ENCODE data around the gene EXOC3L2. TPM values are rescaled to one million over a fixed set of nuclear protein-coding genes. Genes with fewer than 3 reads are reported as not detected.

Gene EXOC3L2
- total RNA-seq, 1 donor from 2014 or later, result not detected

DNA sequence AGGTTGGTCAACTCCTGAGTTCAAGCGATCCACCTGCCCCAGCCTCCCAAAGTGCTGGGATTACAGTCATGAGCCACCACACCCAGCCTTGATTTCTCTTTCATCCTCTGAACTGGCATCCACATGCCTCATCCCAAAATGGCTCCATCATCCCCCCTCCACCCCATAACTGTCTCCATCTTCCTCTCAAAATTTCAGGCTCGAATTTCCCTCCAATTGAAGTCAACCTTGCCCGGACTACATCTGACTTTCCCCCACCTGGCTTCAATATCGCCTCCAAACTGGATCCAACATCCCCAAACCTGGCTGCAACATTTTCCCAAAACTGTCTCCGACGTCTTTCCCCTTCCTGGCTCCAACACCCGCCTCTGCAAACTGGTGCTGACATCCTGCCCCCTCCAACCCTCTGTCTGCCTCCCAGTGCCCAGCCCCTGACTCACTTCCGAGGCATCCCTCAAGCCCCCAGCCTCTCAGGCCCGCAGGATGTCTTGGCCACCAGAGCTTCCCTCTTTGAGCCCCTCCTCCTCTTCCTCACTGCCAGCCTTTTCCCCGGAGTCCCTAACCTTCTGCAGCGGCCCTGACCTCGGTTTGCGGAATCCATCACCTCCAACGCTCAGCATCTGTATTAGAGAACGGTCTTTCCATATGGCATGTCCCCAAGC, 943 bp downstream of the EXOC3L2 start:
- no peaks in the 10 kb centered on the region for H3K36me3 Mint-ChIP-seq (ENCODE audit: insufficient read depth)
- no peaks in the 10 kb centered on the region for H3K9me3 Mint-ChIP-seq (ENCODE audit: low read depth)
- peaks cover 31% of the 10 kb centered on the region for H3K27me3 Mint-ChIP-seq
- no peaks in the 10 kb centered on the region for H3K4me1 Mint-ChIP-seq (ENCODE audit: low read depth)
- TF ChIP-seq, protein P1, sequence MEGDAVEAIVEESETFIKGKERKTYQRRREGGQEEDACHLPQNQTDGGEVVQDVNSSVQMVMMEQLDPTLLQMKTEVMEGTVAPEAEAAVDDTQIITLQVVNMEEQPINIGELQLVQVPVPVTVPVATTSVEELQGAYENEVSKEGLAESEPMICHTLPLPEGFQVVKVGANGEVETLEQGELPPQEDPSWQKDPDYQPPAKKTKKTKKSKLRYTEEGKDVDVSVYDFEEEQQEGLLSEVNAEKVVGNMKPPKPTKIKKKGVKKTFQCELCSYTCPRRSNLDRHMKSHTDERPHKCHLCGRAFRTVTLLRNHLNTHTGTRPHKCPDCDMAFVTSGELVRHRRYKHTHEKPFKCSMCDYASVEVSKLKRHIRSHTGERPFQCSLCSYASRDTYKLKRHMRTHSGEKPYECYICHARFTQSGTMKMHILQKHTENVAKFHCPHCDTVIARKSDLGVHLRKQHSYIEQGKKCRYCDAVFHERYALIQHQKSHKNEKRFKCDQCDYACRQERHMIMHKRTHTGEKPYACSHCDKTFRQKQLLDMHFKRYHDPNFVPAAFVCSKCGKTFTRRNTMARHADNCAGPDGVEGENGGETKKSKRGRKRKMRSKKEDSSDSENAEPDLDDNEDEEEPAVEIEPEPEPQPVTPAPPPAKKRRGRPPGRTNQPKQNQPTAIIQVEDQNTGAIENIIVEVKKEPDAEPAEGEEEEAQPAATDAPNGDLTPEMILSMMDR (IDR thresholded peaks at IDR 0.05; ENCODE audit: unreplicated experiment), result no peak
- H3K4me3 Mint-ChIP-seq (ENCODE audit: low read depth), result no peak overlapping the region
- H3K27ac Mint-ChIP-seq, result no peak overlapping the region
- DNase-seq (ENCODE audit: low spot score, unreplicated experiment), result no peak

DNA sequence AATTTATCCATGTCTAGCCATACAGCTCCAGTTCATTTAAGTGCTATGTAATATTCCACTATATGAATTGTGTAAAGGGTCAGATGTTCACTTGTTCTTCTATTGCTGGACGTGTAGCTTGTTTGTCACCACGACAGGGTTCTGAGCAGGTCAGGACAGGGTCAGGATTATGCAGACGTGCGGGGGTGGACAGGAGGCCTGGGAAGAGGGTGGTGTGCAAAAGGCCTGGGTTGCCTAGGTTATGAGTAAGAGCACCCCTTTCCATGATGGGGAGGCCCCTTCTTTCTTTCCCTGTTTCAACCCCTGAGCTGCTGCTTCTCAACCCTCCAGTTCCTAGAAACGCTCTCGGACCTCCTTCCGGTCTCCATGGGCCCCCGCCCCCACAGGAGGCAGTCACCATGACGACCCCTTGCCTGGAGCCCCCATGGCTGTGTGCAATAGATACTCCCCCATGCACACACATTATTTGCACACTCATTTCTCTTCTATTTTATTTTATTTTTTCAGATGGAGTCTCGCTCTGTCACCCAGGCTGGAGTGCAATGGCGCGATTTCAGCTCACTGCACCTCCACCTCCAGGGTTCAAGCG, 2.0 kb downstream of the EXOC3L2 start:
- DNase-seq (ENCODE audit: low spot score, unreplicated experiment), result no peak
- Mint-ChIP-seq H3K36me3 (ENCODE audit: insufficient read depth) (no peaks in the 10 kb centered on the region), H3K27ac (no peak overlapping the region), H3K4me1 (ENCODE audit: low read depth) (no peaks in the 10 kb centered on the region), H3K4me3 (ENCODE audit: low read depth) (no peak overlapping the region), H3K9me3 (ENCODE audit: low read depth) (no peaks in the 10 kb centered on the region), H3K27me3 (peaks cover 33% of the 10 kb centered on the region)
- TF ChIP-seq, protein P1 (IDR thresholded peaks at IDR 0.05; ENCODE audit: unreplicated experiment), result no peak

DNA sequence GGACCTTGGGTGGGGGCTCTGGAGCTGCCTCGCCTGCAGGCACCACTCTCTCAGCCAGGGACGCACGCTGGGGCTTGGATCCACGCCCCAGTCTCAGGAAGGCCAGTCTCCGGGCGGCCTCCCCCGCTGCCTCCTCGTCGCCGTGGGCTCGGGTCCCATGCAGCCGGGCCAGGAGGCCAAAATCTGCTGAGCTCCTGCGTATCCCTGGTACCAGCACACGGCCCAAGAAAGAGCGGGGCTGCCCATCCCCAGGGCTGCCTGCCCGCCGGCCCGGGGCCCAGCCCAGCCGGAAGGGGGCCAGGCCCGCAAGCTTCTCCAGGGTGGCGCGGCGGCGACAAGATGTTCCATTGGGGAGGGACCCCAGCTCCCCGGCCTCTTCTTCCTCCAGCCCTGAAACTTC, 6.7 kb downstream of the EXOC3L2 start:
- H3K4me1 Mint-ChIP-seq (ENCODE audit: low read depth), result no peaks in the 10 kb centered on the region
- no peak overlapping the region for H3K27ac Mint-ChIP-seq
- no peaks in the 10 kb centered on the region for H3K9me3 Mint-ChIP-seq (ENCODE audit: low read depth)
- no peak for DNase-seq (ENCODE audit: low spot score, unreplicated experiment)
- no peaks in the 10 kb centered on the region for H3K36me3 Mint-ChIP-seq (ENCODE audit: insufficient read depth)
- no peak overlapping the region for H3K4me3 Mint-ChIP-seq (ENCODE audit: low read depth)
- TF ChIP-seq, protein P1 (IDR thresholded peaks at IDR 0.05; ENCODE audit: unreplicated experiment), result no peak
- peaks cover 63% of the 10 kb centered on the region for H3K27me3 Mint-ChIP-seq

DNA sequence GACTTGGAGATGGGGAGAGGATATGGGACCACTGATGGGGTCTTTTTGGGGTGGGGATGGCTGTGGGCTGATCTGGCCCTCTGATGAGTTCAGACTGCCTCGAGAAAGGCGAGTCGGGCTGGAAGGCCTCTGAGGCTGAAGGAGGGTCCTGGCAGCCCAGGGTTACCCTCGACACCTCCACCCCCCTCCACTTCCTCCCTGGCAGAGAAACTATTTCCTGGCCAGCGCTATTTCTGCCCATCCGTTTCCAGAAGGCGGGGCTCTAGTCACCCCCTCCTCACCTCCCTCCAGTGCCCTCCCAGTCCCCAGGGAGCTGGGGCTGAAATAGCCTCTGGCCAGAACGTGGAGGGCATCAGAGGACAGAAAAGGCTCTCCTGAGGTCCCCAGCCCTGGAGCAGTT, 9.7 kb downstream of the EXOC3L2 start:
- no peaks in the 10 kb centered on the region for H3K36me3 Mint-ChIP-seq (ENCODE audit: insufficient read depth)
- H3K4me1 Mint-ChIP-seq (ENCODE audit: low read depth), result no peaks in the 10 kb centered on the region
- H3K27me3 Mint-ChIP-seq, result peaks cover 78% of the 10 kb centered on the region
- H3K9me3 Mint-ChIP-seq (ENCODE audit: low read depth), result no peaks in the 10 kb centered on the region
- no peak for DNase-seq (ENCODE audit: low spot score, unreplicated experiment)
- TF ChIP-seq, protein P1 (IDR thresholded peaks at IDR 0.05; ENCODE audit: unreplicated experiment), result no peak
- no peak overlapping the region for H3K4me3 Mint-ChIP-seq (ENCODE audit: low read depth)
- no peak overlapping the region for H3K27ac Mint-ChIP-seq

DNA sequence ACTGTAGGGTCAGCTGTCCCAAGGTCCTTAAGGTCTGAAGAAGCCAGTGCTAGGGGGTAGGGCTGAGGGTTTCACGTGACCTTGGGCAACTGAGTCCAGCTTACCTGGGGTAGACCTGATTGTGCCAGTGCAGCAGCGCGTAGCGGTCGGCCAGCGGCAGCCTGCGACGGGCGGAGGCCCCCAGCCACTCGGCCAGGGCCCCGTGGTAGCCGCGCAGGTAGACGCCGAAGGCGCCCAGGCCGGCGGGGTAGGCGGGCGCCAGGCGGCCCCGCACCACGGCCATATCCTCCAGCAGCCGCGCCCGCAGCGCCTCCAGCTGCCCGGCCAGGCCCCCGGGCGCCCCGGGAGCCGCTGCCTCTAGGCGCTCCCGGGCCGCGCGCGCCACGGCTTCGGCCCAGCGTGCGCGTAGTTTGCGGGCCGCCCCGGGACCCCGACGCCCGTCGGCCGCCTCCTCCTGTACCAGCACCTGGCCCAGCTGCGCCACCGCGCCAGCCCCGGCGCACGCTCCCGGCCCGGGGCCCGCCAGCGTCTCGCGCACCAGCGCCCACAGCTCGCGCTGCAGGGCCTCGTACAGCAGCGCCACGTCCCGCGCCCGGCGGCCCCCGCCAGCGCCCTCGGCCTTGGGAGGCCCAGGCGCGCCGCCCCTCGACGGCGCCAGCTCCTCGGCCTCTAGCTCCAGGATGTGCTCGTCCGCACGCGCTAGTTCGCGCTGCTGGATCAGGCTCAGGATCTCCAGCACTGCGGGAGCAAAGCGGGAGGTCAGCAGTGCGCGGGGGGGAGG, 10.9 kb downstream of the EXOC3L2 start:
- Mint-ChIP-seq H3K27ac (no peak overlapping the region), H3K27me3 (peaks cover 75% of the 10 kb centered on the region), H3K4me3 (ENCODE audit: low read depth) (peak overlapping the region; percentile 10), H3K36me3 (ENCODE audit: insufficient read depth) (no peaks in the 10 kb centered on the region), H3K9me3 (ENCODE audit: low read depth) (no peaks in the 10 kb centered on the region), H3K4me1 (ENCODE audit: low read depth) (no peaks in the 10 kb centered on the region)
- TF ChIP-seq, protein P1 (IDR thresholded peaks at IDR 0.05; ENCODE audit: unreplicated experiment), result no peak
- peak; percentile 14 for DNase-seq (ENCODE audit: low spot score, unreplicated experiment)
